Upper lobe of left lung (tissue), 4 donors: ENCODE results near the gene DSC2.

ENCODE experiments used
- EP300 ChIP-seq, 4 donors: sonication (generic); formaldehyde crosslinking; IDR thresholded peaks; one replicate each; pipeline ENCODE4 v1.5.1; 2017; ENCODE audit warnings: antibody characterized with exemption in 4 of 4, control low read depth in 2 of 4
- POLR2A ChIP-seq, 4 donors: fragments of 450-650 bp; IDR thresholded peaks; one replicate each; pipeline ENCODE4 v1.5.1; 2016 to 2017; ENCODE audit warnings: antibody characterized with exemption in 4 of 4, mild to moderate bottlenecking in 2 of 4
- POLR2AphosphoS5 ChIP-seq, 2 donors: sonication (generic); formaldehyde crosslinking; IDR thresholded peaks; one replicate each; pipeline ENCODE4 v1.5.1; 2017; ENCODE audit warnings: antibody characterized with exemption in 2 of 2
- TF ChIP-seq, protein P1 (sequence below), 6 experiments: fragments of 450-650 bp in 4 of 6; fragments of 200-600 bp in 2 of 6; sonication (generic) in 2 of 6; IDR thresholded peaks; one replicate each; pipeline ENCODE4 v1.5.1; 2016 to 2019; ENCODE audit warnings: antibody characterized with exemption in 6 of 6

DNA sequence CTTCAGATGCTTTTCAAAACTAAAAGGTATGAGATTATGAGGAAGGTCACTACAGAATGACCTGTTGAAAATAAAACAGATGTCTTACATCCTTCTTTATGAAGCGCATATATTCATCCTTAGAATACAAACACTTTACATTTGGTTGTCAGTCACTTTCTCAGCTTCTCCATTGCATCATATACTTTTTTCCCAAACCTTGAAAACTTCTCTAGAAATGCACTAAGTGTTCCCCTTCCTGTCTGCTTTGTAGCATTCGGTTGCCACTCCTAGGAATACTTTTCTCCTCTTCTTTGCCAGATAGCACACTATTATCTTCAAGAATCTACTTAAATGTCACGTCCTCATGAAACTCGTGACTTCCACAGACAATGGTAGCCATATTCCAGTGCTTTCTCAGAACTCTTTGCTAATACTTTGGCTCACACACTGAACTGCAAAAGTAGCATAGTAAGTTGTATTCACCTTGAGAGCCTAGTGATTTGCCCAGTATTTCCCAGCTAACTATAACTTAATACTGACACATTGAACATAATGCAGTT, 32.8 kb upstream of the DSC2 start:
- TF ChIP-seq, protein P1, sequence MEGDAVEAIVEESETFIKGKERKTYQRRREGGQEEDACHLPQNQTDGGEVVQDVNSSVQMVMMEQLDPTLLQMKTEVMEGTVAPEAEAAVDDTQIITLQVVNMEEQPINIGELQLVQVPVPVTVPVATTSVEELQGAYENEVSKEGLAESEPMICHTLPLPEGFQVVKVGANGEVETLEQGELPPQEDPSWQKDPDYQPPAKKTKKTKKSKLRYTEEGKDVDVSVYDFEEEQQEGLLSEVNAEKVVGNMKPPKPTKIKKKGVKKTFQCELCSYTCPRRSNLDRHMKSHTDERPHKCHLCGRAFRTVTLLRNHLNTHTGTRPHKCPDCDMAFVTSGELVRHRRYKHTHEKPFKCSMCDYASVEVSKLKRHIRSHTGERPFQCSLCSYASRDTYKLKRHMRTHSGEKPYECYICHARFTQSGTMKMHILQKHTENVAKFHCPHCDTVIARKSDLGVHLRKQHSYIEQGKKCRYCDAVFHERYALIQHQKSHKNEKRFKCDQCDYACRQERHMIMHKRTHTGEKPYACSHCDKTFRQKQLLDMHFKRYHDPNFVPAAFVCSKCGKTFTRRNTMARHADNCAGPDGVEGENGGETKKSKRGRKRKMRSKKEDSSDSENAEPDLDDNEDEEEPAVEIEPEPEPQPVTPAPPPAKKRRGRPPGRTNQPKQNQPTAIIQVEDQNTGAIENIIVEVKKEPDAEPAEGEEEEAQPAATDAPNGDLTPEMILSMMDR (IDR thresholded peaks at IDR 0.05): no peak
- TF ChIP-seq POLR2A (IDR thresholded peaks at IDR 0.05): no peak
- no peak for TF ChIP-seq POLR2AphosphoS5 (IDR thresholded peaks at IDR 0.05)
- no peak for TF ChIP-seq EP300 (IDR thresholded peaks at IDR 0.05)
